GM12878 (cell line): Measurements from ENCODE around the gene CFAP45. TPM values are rescaled to one million over a fixed set of nuclear protein-coding genes. Genes with fewer than 3 reads are reported as not detected.

ENCODE experiments used
- ATAC-seq: fragments of 200-7000 bp; cut with Tn5 transposase; 3 replicates; pipeline ENCODE4 v1.9.1; 2020; ENCODE audit warnings: mild to moderate bottlenecking, moderate library complexity
- BruUV-seq: library from RNA; stranded (reverse); fragments of 400-500 nt; replicated peaks from 2 replicates; lab custom pipeline; 2021; lab: Mats Ljungman, UMichigan
- CTCF ChIA-PET: fragments of 300-600 bp; sonication (Branson Sonifier 250); formaldehyde crosslinking; extraction: SDS; loops from one replicate; lab custom pipeline; 2021; ENCODE audit warnings: inconsistent platforms; lab: Yijun Ruan, JAX
- POLR2A ChIA-PET: fragments of 350-600 bp; formaldehyde crosslinking; extraction: SDS; loops from one replicate; lab custom pipeline; 2021; ENCODE audit warnings: inconsistent platforms; lab: Charles Lee
- RAD21 ChIA-PET: fragments of 300-600 bp; sonication (Branson Sonifier 250); formaldehyde crosslinking; loops from one replicate; lab custom pipeline; 2023; ENCODE audit warnings: antibody characterized with exemption; ENCODE audit not compliant: unreplicated experiment; lab: Charles Lee
- SMC1A ChIA-PET: fragments of 300-600 bp; sonication (Branson Sonifier 250); formaldehyde crosslinking; loops from one replicate; lab custom pipeline; 2023; ENCODE audit not compliant: unreplicated experiment, uncharacterized antibody; lab: Charles Lee
- DNase-seq: peaks from one replicate; pipeline ENCODE4 v3.0.0-alpha.2; 2011; ENCODE audit warnings: low read depth, low spot score
- FAIRE-seq: peaks from 3 replicates; lab custom pipeline; 2011; peaks lifted over from hg19 to GRCh38; lab: Jason Lieb, UNC
- H2AFZ ChIP-seq: 2 replicates; pipeline ENCODE4 v1.6.0; 2011; ENCODE audit warnings: low read depth, low read length, control low read depth; ENCODE audit not compliant: control insufficient read depth
- H3K27ac ChIP-seq: 2 replicates; pipeline ENCODE4 v1.5.1; 2011; ENCODE audit warnings: control low read depth; ENCODE audit not compliant: control insufficient read depth, insufficient read depth
- H3K27me3 ChIP-seq, 2 experiments: replicated peaks in 1 of 2; 2 replicates each; pipeline versions ENCODE4 v1.6.0 to v1.6.1; 2011; ENCODE audit warnings: low read length in 1 of 2; ENCODE audit not compliant: control insufficient read depth in 2 of 2, insufficient read depth in 2 of 2
- H3K36me3 ChIP-seq, 2 experiments: 2 replicates each; pipeline ENCODE4 v1.5.1; 2011; ENCODE audit warnings: low read length in 1 of 2; ENCODE audit not compliant: control insufficient read depth in 2 of 2, insufficient read depth in 2 of 2
- H3K4me1 ChIP-seq: 2 replicates; pipeline ENCODE4 v1.6.1; 2011; ENCODE audit warnings: mild to moderate bottlenecking, low read length, moderate library complexity, mixed read lengths; ENCODE audit not compliant: control insufficient read depth, insufficient read depth
- H3K4me2 ChIP-seq: 2 replicates; pipeline ENCODE4 v1.6.0; 2011; ENCODE audit warnings: control low read depth; ENCODE audit not compliant: control insufficient read depth, insufficient read depth
- H3K4me3 ChIP-seq: fragments of 200-600 bp; sonication (generic); 2 replicates; pipeline ENCODE4 v1.5.1; 2016
- H3K79me2 ChIP-seq: 2 replicates; pipeline ENCODE4 v1.6.0; 2011; ENCODE audit warnings: low read length; ENCODE audit not compliant: control insufficient read depth, insufficient read depth
- H3K9ac ChIP-seq: 2 replicates; pipeline ENCODE4 v1.8.0; 2011; ENCODE audit warnings: low read length, control low read depth, mixed read lengths; ENCODE audit not compliant: control insufficient read depth, insufficient read depth
- H3K9me3 ChIP-seq: replicated peaks from 3 replicates; pipeline ENCODE4 v1.5.1; 2011; ENCODE audit warnings: mild to moderate bottlenecking, low read length; ENCODE audit not compliant: control insufficient read depth, insufficient read depth
- H4K20me1 ChIP-seq: 2 replicates; pipeline ENCODE4 v1.6.0; 2011; ENCODE audit not compliant: control insufficient read depth, insufficient read depth
- ATF2 ChIP-seq: IDR thresholded peaks from 2 replicates; pipeline ENCODE4 v1.6.1; 2012; ENCODE audit warnings: low read length, inconsistent platforms
- BHLHE40 ChIP-seq, 2 experiments: fragments of 450-650 bp in 1 of 2; IDR thresholded peaks; 2 replicates each; pipeline ENCODE4 v1.6.1; 2011 to 2017; ENCODE audit warnings: low read depth in 2 of 2, borderline replicate concordance in 1 of 2, improper control_type of control experiment in 1 of 2, low read length in 1 of 2, mild to moderate bottlenecking in 1 of 2
- DPF2 ChIP-seq: fragments of 450-650 bp; IDR thresholded peaks from 2 replicates; pipeline ENCODE4 v1.6.1; 2017; ENCODE audit warnings: mild to moderate bottlenecking
- IKZF2 ChIP-seq, 2 experiments: fragments of 450-650 bp; IDR thresholded peaks; 2 replicates each; pipeline ENCODE4 v1.6.1; 2017; ENCODE audit warnings: mild to moderate bottlenecking in 2 of 2, moderate library complexity in 2 of 2
- JUND ChIP-seq: IDR thresholded peaks from 2 replicates; pipeline ENCODE4 v1.6.1; 2012; ENCODE audit warnings: low read depth, mild to moderate bottlenecking, low read length, improper control_type of control experiment, moderate library complexity
- MAX ChIP-seq: IDR thresholded peaks from 2 replicates; pipeline ENCODE4 v1.6.1; 2012; ENCODE audit warnings: low read depth, low read length, improper control_type of control experiment
- POLR2AphosphoS2 ChIP-seq: IDR thresholded peaks from 2 replicates; pipeline ENCODE4 v1.6.1; 2011; ENCODE audit warnings: low read depth, mild to moderate bottlenecking, low read length, improper control_type of control experiment, moderate library complexity
- RCOR1 ChIP-seq: conservative IDR thresholded peaks from 2 replicates; pipeline ENCODE4 v1.6.1; 2012; ENCODE audit warnings: low read depth, low read length, improper control_type of control experiment
- RUNX3 ChIP-seq: IDR thresholded peaks from 2 replicates; pipeline ENCODE4 v1.6.1; 2012; ENCODE audit warnings: low read length, inconsistent platforms
- SMAD1 ChIP-seq: fragments of 450-650 bp; IDR thresholded peaks from 2 replicates; pipeline ENCODE4 v1.6.1; 2018; ENCODE audit warnings: mild to moderate bottlenecking, low read depth; ENCODE audit not compliant: partially characterized antibody
- ZBTB40 ChIP-seq: fragments of 450-650 bp; IDR thresholded peaks from 2 replicates; pipeline ENCODE4 v1.6.1; 2016; ENCODE audit warnings: mild to moderate bottlenecking, moderate library complexity, borderline replicate concordance
- ZNF274 ChIP-seq: IDR thresholded peaks from one replicate; pipeline ENCODE4 v1.8.0; 2011; ENCODE audit not compliant: insufficient read length, insufficient read depth
- ZNF384 ChIP-seq: IDR thresholded peaks from 2 replicates; pipeline ENCODE4 v1.6.1; 2012; ENCODE audit warnings: low read depth, mild to moderate bottlenecking, low read length, improper control_type of control experiment, borderline replicate concordance
- ZSCAN29 ChIP-seq: fragments of 450-650 bp; IDR thresholded peaks from 2 replicates; pipeline ENCODE4 v1.6.1; 2017; ENCODE audit warnings: mild to moderate bottlenecking, moderate library complexity
- WGBS: methylation state at CpG from one replicate; pipeline ENCODE4 v1.1.6; 2016; ENCODE audit warnings: low lambda C conversion rate; ENCODE audit not compliant: insufficient replicate concordance, insufficient coverage; ENCODE audit errors: missing lambda C conversion rate; 5-methylcytosine and 5-hydroxymethylcytosine counted together
- in situ Hi-C: fragments of 300-500 bp; cut with MboI; formaldehyde crosslinking; loops from 9 replicates; pipeline ENCODE4 v1.14.3; 2018; ENCODE audit warnings: mixed read lengths
- intact Hi-C: fragments of 100-400 bp; cut with micrococcal nuclease; formaldehyde crosslinking; loops from one replicate; pipeline ENCODE4 v1.14.2; 2022; ENCODE audit not compliant: unreplicated experiment
- polyA plus RNA-seq, 11 experiments: library from polyadenylated mRNA; depleted of rRNA in 4 of 11; unstranded in 6 of 11; stranded (reverse) in 5 of 11; fragments of >200 nt; fragmentation: Nextera tagmentation in 4 of 11; fragmentation: Illumina TruSeq in 1 of 11; extraction: Ambion mirVana in 4 of 11; extraction: Trizol in 1 of 11; gene quantifications; 1 replicate in 1 of 11; 2 replicates in 10 of 11; pipeline versions ENCODE4 v1.2.1 to v1.2.3, GENCODE V29; 2011 to 2016; ENCODE audit warnings: inconsistent platforms in 2 of 11, missing spikeins in 2 of 11, low read depth in 1 of 11
- total RNA-seq, 4 experiments: library from RNA; depleted of rRNA in 3 of 4; stranded (reverse); fragments of >200 nt in 3 of 4; fragmentation: Illumina TruSeq in 1 of 4; extraction: Trizol in 1 of 4; gene quantifications; 2 replicates each; pipeline versions ENCODE4 v1.2.1 to v1.2.3, GENCODE V29; 2013 to 2021

Gene CFAP45
- total and polyA plus RNA-seq, 10 of the 15 experiments (the other 5 are each of a cell fraction or from before 2014, with no cell fraction given): 0.43 to 0.91 (median 0.67) TPM

- no peak for TF ChIP-seq ZNF384
Observed at GRCh38 chr1:159928491-159929050, 28.6 kb upstream of the CFAP45 start (continued).

- SMC1A ChIA-PET: interaction anchor here (8.1 kb wide), 1 partner anchor 79 kb away, joined by 57 read pairs; no protein-coding TSS in a partner anchor
- Histone ChIP-seq H3K27me3 (no peaks in the 10 kb centered on the region), H3K4me3 (no peak overlapping the region), H3K4me1 (peaks cover 13% of the 10 kb centered on the region; the same call in 1 of the 2 replicates), H3K36me3 (no peaks in the 10 kb centered on the region), H3K4me2 (no peak overlapping the region), H3K9me3 (no peaks in the 10 kb centered on the region), H3K27ac (no peak overlapping the region), H2AFZ (no peak overlapping the region), H3K9ac (no peak overlapping the region), H3K79me2 (peaks cover 25% of the 10 kb centered on the region), H4K20me1 (no peaks in the 10 kb centered on the region)
- no peak for ATAC-seq
- CTCF ChIA-PET: interaction anchor here (0.8 to 22.4 kb wide), 5 partner anchors 35 to 158 kb away, joined by 3 to 422 read pairs (median 6); no protein-coding TSS in a partner anchor
- no peak for FAIRE-seq
- BruUV-seq: no TSS peak
- in situ Hi-C loops: no loop called here
- DNase-seq: no peak
- POLR2A ChIA-PET: no interaction called here
- RAD21 ChIA-PET: interaction anchor here (0.7 to 1.4 kb wide), 3 partner anchors 35 to 174 kb away, joined by 3 to 10 read pairs (median 6); no protein-coding TSS in a partner anchor
- WGBS: 23% methylated on average over 12 of the region's 13 CpGs
- intact Hi-C loops: loop anchor here (10.0 kb wide), 1 partner anchor 853 kb away; the partner anchor contains the start of gene AIM2
- no peak for TF ChIP-seq RCOR1
- TF ChIP-seq ATF2: no peak
- no peak for TF ChIP-seq ZSCAN29
- no peak for TF ChIP-seq JUND
- no peak for TF ChIP-seq SMAD1
- TF ChIP-seq BHLHE40 (IDR thresholded peaks at IDR 0.05; ENCODE audit: borderline replicate concordance in 1 of 2, low read depth in 2 of 2, low read length in 1 of 2): peak; percentile 61 to 72; a peak in 3 of 4 replicates
- TF ChIP-seq ZBTB40: no peak
- TF ChIP-seq RUNX3: peak; percentile 92
- no peak for TF ChIP-seq MAX
- no peak for TF ChIP-seq POLR2AphosphoS2
- no peak for TF ChIP-seq ZNF274
- TF ChIP-seq DPF2: peak; percentile 39; the same call in 1 of the 2 replicates
- peak; percentile 58 to 63 for TF ChIP-seq IKZF2 (IDR thresholded peaks at IDR 0.05)
Observed at GRCh38 chr1:159927849-159928431, 28.0 kb upstream of the CFAP45 start.
